Right cardiac atrium (tissue), 5 donors: ENCODE data around the gene TMUB2. TPM values are rescaled to one million over a fixed set of nuclear protein-coding genes. Genes with fewer than 3 reads are reported as not detected.

Source experiments
- ATAC-seq, 2 donors: fragments of 200-7000 bp; cut with Tn5 transposase; one replicate each; pipeline versions ENCODE4 v1.8.0 to v1.9.1; 2020; ENCODE audit warnings: moderate library complexity in 2 of 2, mild to moderate bottlenecking in 1 of 2
- DNase-seq, 3 donors: peaks; one replicate each; pipeline ENCODE4 v3.0.0-alpha.2; 2020
- H3K27ac ChIP-seq: one replicate; pipeline ENCODE4 v1.5.1; 2013; ENCODE audit warnings: mild to moderate bottlenecking, low read length, control low read depth, moderate library complexity
- H3K27me3 ChIP-seq: one replicate; pipeline ENCODE4 v1.6.1; 2013; ENCODE audit not compliant: control insufficient read depth, insufficient read depth
- H3K4me1 ChIP-seq: one replicate; pipeline ENCODE4 v1.6.1; 2013; ENCODE audit warnings: low read length; ENCODE audit not compliant: control insufficient read depth, insufficient read depth
- H3K4me3 ChIP-seq: one replicate; pipeline ENCODE4 v1.5.1; 2013; ENCODE audit warnings: low read length, control low read depth
- H3K9me3 ChIP-seq: one replicate; pipeline ENCODE4 v1.6.1; 2013; ENCODE audit warnings: low read length; ENCODE audit not compliant: control insufficient read depth
- WGBS: extraction: QIAGEN DNeasy Blood & Tissue Kit; methylation state at CpG from one replicate; pipeline ENCODE4 v1.1.7; 2013; 5-methylcytosine and 5-hydroxymethylcytosine counted together
- intact Hi-C, 4 donors: fragments of 100-400 bp; cut with DNase I; formaldehyde crosslinking; loops; one replicate each; pipeline versions ENCODE4 v1.11.0 to v1.14.0; 2022 to 2023
- polyA plus RNA-seq: library from polyadenylated mRNA; stranded (reverse); fragments of 200-250 nt; gene quantifications from one replicate; pipeline ENCODE4 v1.2.3, GENCODE V29; 2013
- total RNA-seq, 4 donors: library from RNA; stranded (reverse); fragmentation: NEBNext Ultra II Directional; extraction: Animal tissue kit (Norgen Biotek cat#: 25700); gene quantifications; one replicate each; pipeline ENCODE4 v1.2.1, GENCODE V29; 2021
- donor health status: healthy with polysubstance abuse.
- donor health status: DM: no; HTN: yes; CAD: no.
- donor health status: DM: no; HTN: no; CAD: no.
- donor health status: DM: no; HTN: yes; CAD: no; lungs with severe emphysema.
- donor health status: DM: yes; HTN: yes; CAD: no.

TMUB2 gene
- total and polyA plus RNA-seq, 5 donors, result 23.5 to 27.6 (median 26.3) TPM

DNA sequence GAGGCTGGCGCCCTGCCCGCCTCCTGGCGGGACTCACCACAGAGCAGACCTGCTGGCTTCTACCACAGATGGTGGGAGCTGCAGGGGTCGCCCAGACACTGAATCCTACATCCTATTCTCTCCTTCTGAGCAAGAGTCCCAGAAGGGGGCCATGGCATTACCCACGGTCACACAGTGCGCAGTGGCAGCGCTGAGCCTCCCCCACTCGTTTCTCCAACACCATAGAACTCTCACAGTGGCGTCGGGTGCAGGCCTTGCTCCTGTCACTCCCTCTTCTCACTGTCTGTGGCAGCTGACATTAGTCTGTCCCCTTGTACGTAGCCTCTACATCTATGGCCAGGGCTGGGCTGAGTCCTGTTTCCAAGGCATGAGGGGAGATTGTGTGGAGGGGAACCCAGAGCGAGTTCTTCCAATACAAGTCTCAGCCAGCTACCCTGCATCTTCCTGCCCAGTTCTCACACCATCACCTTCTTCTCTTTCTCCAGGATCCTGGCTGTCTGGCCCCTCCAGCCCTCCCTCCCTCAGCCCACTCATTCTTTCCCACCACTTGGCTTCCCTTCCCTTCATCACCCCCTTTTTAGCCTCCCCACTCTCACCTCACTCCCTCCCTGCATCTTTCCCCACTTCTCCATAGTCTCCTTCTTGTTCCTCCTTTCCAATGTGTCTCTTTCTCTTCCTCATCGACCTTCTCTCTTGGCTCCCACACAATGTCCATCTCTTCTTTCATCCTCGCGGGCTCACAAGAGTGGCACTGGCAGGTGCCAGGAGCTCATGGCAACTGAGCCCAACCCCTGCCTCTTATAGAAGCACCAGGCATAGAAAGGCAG lies 26.8 kb downstream of the TMUB2 start:
- no peaks in the 10 kb centered on the region for H3K9me3 ChIP-seq
- intact Hi-C loops, result loop anchor here in 3 of 4 donors (5.0 to 10.0 kb wide), 3 partner anchors 114 to 301 kb away; no protein-coding TSS in a partner anchor
- 87% methylated on average over 15 of the region's 15 CpGs for WGBS
- DNase-seq, result peak in 1 of 3 donors; percentile 68
- no peaks in the 10 kb centered on the region for H3K27me3 ChIP-seq
- no peak for ATAC-seq
- no peak overlapping the region for H3K4me3 ChIP-seq
- H3K27ac ChIP-seq, result no peak overlapping the region
- peaks cover 9% of the 10 kb centered on the region for H3K4me1 ChIP-seq

DNA sequence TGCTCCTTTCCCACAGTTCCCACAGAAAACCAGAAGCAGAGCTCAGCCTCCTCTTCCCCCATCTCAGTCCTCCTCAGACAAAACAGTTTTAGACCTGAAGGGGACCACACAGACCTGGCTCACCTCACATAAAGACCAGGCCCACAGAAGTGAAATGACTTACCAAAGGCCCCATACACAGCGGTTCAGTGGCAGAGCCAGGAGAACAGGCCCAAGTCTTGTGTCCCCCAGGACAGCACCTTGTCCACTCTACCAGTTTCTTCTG lies 27.4 kb downstream of the TMUB2 start:
- 95% methylated on average over 1 of the region's 1 CpG for WGBS

DNA sequence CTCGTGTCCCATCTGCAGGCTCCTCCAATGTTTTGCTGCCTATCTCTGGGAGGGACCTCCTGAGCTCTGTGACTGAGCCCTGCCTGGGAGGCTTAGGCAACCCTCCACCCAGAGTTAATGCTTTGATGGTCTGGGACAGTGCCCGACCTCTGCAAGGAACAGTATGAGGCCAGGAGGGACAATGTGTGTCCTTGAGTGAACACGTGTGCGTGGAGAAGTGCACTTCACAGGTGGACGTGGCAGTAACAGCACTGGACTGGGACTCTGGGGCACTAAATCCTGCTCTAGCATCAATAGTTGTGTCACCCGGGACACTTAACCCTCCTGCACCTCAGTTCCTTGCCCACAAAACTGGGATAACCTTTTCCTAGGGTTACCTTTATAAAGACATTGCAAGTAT lies 28.1 kb downstream of the TMUB2 start:
- DNase-seq (no peak), ATAC-seq (no peak)
- H3K27ac ChIP-seq, result no peak overlapping the region
- H3K4me3 ChIP-seq, result no peak overlapping the region
- H3K27me3 ChIP-seq, result no peaks in the 10 kb centered on the region
- peaks cover 9% of the 10 kb centered on the region for H3K4me1 ChIP-seq
- H3K9me3 ChIP-seq, result no peaks in the 10 kb centered on the region
- intact Hi-C loops, result loop anchor here in 3 of 4 donors (5.0 to 10.0 kb wide), 3 partner anchors 112 to 300 kb away; no protein-coding TSS in a partner anchor
- WGBS, result 85% methylated on average over 6 of the region's 6 CpGs

More for the DNA sequence above, 27.4 kb downstream of the TMUB2 start:
- Histone ChIP-seq H3K9me3 (no peaks in the 10 kb centered on the region), H3K27ac (no peak overlapping the region), H3K27me3 (no peaks in the 10 kb centered on the region), H3K4me1 (peaks cover 9% of the 10 kb centered on the region), H3K4me3 (no peak overlapping the region)
- intact Hi-C loops, result loop anchor here in 3 of 4 donors (5.0 to 10.0 kb wide), 3 partner anchors 113 to 301 kb away; no protein-coding TSS in a partner anchor
- ATAC-seq (no peak), DNase-seq (no peak)

DNA sequence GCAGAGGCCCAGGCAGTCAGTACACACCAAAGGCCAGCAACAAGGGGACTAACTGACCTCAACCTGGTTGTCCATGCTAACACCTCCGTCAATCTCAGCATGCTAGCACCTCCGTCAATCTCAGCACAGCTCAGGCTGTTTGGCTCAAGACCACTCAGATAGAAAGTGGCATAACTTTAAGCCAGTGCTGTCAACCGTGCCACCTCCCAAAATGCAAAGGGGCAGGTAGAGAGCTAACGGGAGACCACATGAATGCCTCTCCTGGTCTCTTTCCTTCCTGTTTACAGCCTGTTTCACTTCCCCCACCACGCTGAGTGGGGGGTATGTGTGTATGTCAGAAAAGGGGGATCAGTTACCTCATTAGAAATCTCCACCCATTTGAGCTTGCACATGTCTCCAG lies 29.4 kb downstream of the TMUB2 start:
- intact Hi-C loops, result loop anchor here in 1 of 4 donors (10.0 kb wide), 1 partner anchor 299 kb away; no protein-coding TSS in a partner anchor
- 59% methylated on average over 5 of the region's 5 CpGs for WGBS
- no peak for DNase-seq
- Histone ChIP-seq H3K4me1 (peaks cover 9% of the 10 kb centered on the region), H3K4me3 (no peak overlapping the region), H3K27me3 (no peaks in the 10 kb centered on the region), H3K9me3 (no peaks in the 10 kb centered on the region), H3K27ac (no peak overlapping the region)
- no peak for ATAC-seq

DNA sequence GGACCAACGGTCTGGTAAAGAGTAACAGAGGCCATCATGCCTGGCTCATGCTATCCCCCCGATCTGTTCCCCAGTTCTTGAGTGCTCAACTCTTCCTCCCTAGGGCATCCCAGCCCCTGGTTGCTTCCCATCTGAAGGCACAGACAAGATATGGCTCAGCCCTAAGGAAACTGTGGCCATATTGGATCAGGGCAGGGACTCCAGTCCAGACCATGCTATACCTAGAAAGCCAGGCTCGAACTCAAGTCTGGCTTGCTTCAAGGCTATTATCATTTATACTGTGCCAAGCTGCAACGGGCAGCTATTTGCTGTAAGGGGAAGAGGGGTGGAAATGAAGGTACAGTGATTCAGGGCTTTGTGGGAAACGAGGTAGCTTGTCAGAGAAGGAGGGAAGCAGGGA lies 29.9 kb downstream of the TMUB2 start:
- Histone ChIP-seq H3K4me3 (no peak overlapping the region), H3K27ac (no peak overlapping the region), H3K4me1 (peaks cover 9% of the 10 kb centered on the region), H3K27me3 (no peaks in the 10 kb centered on the region), H3K9me3 (no peaks in the 10 kb centered on the region)
- ATAC-seq (no peak), DNase-seq (peak in 1 of 3 donors; percentile 2)
- intact Hi-C loops, result loop anchor here in 1 of 4 donors (10.0 kb wide), 1 partner anchor 298 kb away; no protein-coding TSS in a partner anchor
- 65% methylated on average over 5 of the region's 5 CpGs for WGBS

DNA sequence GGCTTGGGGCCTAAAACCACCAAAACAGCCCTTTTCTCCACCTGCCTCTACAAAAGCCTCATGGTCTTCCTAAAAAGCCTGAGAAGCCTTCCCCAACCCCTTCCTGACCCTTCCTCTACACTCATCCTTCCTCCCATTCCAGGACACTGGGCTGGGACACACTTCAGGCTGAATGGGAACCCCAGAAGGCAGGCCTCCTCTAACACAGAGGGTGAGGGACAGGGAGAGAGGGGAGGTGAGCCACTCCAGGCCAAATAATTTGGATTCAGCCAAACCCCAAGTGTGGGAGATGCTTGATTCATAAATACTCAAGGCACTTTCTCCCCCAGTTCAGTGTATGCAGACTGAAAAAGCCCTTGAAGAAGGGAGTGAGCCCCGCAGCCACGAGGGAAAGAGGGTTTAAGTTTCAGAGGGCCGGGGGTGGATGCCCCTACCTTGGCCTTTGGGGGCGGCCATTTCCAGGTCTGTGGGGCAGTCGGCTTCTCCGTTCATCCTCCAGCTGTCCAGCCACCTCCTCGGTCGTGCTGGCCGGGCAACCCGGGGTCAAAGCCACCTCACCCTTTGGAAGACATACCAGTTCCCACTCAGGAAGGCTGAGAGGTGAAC lies 31.1 kb downstream of the TMUB2 start:
- Histone ChIP-seq H3K9me3 (no peaks in the 10 kb centered on the region), H3K27ac (peak overlapping the region; percentile 60), H3K27me3 (no peaks in the 10 kb centered on the region), H3K4me1 (peaks cover 10% of the 10 kb centered on the region), H3K4me3 (peak overlapping the region; percentile 98)
- ATAC-seq (no peak), DNase-seq (no peak)
- 7% methylated on average over 10 of the region's 10 CpGs for WGBS
- intact Hi-C loops, result loop anchor here in 1 of 4 donors (10.0 kb wide), 1 partner anchor 297 kb away; no protein-coding TSS in a partner anchor

DNA sequence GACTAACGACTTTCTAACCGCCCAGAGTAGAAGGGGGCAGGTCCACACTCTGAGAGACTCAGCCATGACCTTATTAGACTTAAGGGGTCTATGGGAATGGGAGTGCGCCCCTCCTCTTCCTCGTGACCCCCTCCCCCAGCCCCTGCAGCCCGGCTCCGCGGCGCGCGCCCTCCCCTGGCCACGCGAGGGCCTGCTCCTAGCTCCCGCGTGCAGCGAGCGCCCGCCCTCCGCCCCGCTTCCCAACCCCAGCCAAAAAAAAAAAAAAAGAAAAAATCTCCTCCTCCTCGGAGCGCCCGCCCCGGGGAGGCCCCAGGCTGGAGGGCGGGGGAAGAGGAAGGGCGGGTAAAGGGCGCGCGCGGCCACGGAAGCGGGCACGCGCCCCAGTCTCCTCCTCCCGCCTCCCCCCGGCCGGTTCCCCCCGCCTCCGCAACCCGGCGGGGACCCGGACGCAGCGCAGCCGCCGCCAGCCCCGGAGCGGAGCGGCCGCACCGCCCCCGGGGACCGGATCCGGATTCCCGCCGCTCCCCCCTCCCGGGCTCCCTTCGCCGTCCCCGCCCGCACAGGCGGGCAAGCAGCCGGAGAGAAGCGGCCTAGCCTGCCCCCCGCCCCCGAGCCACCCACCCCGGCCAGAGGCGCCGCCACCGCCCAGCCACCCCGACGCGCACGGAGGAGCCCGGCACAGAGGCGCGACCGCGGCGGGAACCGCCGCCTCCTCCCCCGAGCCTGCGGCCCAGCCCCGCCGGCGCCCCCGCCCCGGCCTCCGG lies 31.8 kb downstream of the TMUB2 start:
- DNase-seq (peak; percentile 89 to 96 (median 95)), ATAC-seq (peak; percentile 71 to 74)
- Histone ChIP-seq H3K9me3 (no peaks in the 10 kb centered on the region), H3K4me1 (peaks cover 11% of the 10 kb centered on the region), H3K4me3 (peak overlapping the region; percentile 98), H3K27ac (peak overlapping the region; percentile 99), H3K27me3 (no peaks in the 10 kb centered on the region)
- 1% methylated on average over 85 of the region's 89 CpGs for WGBS
- intact Hi-C loops, result loop anchor here in 1 of 4 donors (10.0 kb wide), 1 partner anchor 296 kb away; no protein-coding TSS in a partner anchor

DNA sequence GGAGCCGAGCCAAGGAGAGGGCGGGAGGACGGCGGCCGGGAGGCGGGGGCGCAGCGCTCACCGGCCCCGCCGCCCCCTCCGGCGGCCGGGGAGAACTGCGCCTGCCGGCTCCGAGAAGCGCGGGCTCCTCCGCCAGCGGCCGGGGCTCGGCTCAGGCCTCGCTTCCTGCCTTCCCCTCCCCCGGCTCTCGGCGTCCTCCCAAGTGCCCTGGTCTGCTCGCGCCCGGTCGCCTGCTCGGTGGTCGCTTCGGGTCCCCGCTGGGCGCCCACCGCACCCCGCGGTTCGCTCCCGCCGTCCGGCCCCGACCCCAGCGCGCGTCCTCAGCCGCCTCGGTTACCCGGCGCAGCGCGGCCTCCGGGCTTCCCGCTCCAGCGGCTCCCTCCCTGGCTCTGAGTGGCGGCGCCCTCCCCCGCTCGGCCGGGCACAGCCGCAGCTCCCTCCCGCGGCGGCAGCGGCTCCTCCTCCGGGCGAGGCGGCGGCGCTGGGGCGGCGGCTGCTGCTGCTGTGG lies 32.4 kb downstream of the TMUB2 start:
- WGBS, result under 1% methylated on average over 70 of the region's 73 CpGs
- intact Hi-C loops, result loop anchor here in 1 of 4 donors (10.0 kb wide), 1 partner anchor 296 kb away; no protein-coding TSS in a partner anchor
- no peaks in the 10 kb centered on the region for H3K9me3 ChIP-seq
- peak; percentile 74 to 90 (median 88) for DNase-seq
- peaks cover 14% of the 10 kb centered on the region for H3K4me1 ChIP-seq
- H3K4me3 ChIP-seq, result peak overlapping the region; percentile 98
- H3K27ac ChIP-seq, result peak overlapping the region; percentile 99
- ATAC-seq, result peak; percentile 0 to 10
- no peaks in the 10 kb centered on the region for H3K27me3 ChIP-seq

DNA sequence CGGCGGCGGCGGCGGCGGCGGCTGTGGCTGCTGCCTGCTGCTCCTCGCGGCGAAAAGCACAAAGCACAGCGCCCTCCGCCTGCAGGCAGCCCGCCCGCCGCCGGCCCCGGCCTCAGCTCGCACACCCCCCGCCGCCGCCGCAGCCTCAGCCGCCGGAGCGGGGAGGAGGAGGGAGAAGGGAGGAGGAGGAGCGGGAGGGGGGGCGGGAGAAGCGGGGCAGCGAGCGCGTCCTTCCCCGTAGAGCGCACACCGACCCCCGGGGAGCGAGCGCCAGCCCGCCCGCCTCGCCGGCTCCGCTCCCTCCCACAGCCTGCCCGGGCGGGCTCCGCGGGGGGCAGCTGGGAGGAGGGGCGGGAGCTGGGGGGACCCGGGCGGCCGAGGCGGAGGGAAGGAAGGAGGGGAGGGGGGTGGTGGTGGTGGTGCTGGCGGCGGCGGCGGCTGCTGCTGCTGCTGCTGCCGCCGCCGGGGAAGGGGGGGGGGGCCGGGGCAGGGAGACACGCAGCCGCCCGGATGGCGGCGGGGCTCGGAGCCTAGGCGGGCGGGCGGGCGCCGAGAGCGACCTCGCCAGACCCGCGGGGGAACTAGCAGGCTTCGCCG lies 32.9 kb downstream of the TMUB2 start, which contains the start of gene UBTF:
Gene UBTF, minus strand, starts transcription at position 60 of the 597 bp plus-strand sequence. CDS start 1,446 bp downstream, outside the sequence.
- WGBS, result under 1% methylated on average over 67 of the region's 76 CpGs
- ATAC-seq (peak; percentile 3 to 26), DNase-seq (peak; percentile 76 to 93 (median 92))
- Histone ChIP-seq H3K9me3 (no peaks in the 10 kb centered on the region), H3K4me3 (peak within 1 kb of the TSS; percentile 98), H3K4me1 (peaks cover 14% of the 10 kb centered on the region), H3K27me3 (no peaks in the 10 kb centered on the region), H3K27ac (peak within 1 kb of the TSS; percentile 99)
- intact Hi-C loops, result loop anchor here in 3 of 4 donors (2.0 to 10.0 kb wide), 3 partner anchors 103 to 295 kb away; partner anchors contain the start of gene SLC25A39 (in 2 of the 3)
